ENCODE data around the gene PRICKLE2. TPM values are rescaled to one million over a fixed set of nuclear protein-coding genes. Genes with fewer than 3 reads are reported as not detected.

PRICKLE2 gene
- total and polyA plus RNA-seq, 4 donors: 0.89 to 8.0 (median 3.2) TPM

DNA sequence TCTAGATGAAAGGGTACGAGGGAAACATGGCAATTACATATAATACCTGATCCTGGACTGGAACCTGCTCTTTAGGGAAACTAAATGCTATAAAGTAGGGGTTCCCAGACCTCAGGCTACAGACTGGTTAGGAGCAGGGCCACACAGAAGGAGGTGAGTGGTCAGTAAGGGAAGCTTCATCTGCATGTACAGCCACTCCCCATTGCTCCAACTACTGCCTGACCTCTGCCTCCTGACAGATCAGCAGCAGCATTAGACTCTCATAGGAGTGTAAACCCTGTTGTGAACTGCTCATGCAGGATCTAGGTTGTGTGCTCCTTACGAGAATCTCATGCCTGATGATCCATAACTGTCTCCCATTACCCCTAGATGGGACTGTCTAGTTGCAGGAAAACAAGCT is 123.1 kb downstream of the PRICKLE2 start:
- Histone ChIP-seq H3K27me3 (ENCODE audit: control insufficient read depth in 4 of 4, insufficient read depth in 4 of 4, low read length in 3 of 4) (peaks cover 0 to 3% (median 0%) of the 10 kb centered on the region in 4 donors), H3K9me3 (ENCODE audit: control insufficient read depth in 4 of 4, low read length in 3 of 4) (no peaks in the 10 kb centered on the region), H3K9ac (ENCODE audit: low read depth in 1 of 2, low read length in 2 of 2) (no peak overlapping the region), H3K27ac (ENCODE audit: low read depth in 1 of 2, low read length in 2 of 2) (no peak overlapping the region), H3K36me3 (ENCODE audit: control insufficient read depth in 4 of 4, insufficient read depth in 3 of 4, low read depth in 1 of 4, low read length in 3 of 4) (no peaks in the 10 kb centered on the region), H3K4me3 (ENCODE audit: low read depth in 1 of 3, low read length in 3 of 3) (no peak overlapping the region), H3K4me1 (ENCODE audit: control insufficient read depth in 4 of 4, insufficient read depth in 4 of 4, low read length in 3 of 4) (no peaks in the 10 kb centered on the region)
- DNase-seq (ENCODE audit: low spot score): no peak
- TF ChIP-seq JUND (IDR thresholded peaks at IDR 0.05) (no peak), HNF4G (IDR thresholded peaks at IDR 0.05) (no peak), RXRA (IDR thresholded peaks at IDR 0.05) (no peak), FOXA1 (IDR thresholded peaks at IDR 0.05) (no peak)
- TF ChIP-seq, protein P1, sequence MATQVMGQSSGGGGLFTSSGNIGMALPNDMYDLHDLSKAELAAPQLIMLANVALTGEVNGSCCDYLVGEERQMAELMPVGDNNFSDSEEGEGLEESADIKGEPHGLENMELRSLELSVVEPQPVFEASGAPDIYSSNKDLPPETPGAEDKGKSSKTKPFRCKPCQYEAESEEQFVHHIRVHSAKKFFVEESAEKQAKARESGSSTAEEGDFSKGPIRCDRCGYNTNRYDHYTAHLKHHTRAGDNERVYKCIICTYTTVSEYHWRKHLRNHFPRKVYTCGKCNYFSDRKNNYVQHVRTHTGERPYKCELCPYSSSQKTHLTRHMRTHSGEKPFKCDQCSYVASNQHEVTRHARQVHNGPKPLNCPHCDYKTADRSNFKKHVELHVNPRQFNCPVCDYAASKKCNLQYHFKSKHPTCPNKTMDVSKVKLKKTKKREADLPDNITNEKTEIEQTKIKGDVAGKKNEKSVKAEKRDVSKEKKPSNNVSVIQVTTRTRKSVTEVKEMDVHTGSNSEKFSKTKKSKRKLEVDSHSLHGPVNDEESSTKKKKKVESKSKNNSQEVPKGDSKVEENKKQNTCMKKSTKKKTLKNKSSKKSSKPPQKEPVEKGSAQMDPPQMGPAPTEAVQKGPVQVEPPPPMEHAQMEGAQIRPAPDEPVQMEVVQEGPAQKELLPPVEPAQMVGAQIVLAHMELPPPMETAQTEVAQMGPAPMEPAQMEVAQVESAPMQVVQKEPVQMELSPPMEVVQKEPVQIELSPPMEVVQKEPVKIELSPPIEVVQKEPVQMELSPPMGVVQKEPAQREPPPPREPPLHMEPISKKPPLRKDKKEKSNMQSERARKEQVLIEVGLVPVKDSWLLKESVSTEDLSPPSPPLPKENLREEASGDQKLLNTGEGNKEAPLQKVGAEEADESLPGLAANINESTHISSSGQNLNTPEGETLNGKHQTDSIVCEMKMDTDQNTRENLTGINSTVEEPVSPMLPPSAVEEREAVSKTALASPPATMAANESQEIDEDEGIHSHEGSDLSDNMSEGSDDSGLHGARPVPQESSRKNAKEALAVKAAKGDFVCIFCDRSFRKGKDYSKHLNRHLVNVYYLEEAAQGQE (IDR thresholded peaks at IDR 0.05): no peak
- 94% methylated on average over 2 of the region's 2 CpGs for WGBS

DNA sequence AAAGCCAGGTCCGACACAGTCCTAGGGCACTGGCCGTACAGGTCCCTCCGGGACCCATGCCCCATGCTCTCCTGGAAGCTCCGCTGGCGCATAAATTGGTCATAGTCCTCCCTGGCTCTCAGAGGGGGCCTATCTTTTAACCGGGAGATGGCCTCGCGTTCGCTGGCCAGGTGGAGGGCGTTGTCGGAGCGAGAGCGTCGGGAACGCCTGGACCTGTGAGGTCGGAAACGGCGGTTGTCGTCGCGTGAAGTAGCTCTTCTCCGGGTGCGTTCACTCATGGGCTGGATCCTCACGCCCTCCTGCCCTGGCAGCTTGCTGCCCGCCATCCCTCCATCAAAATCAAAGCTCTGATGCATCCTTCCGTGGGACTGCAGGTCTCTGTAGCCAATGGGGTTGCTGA is 126.0 kb downstream of the PRICKLE2 start:
- TF ChIP-seq NR2F2 (IDR thresholded peaks at IDR 0.05): no peak
- TF ChIP-seq, protein P2, sequence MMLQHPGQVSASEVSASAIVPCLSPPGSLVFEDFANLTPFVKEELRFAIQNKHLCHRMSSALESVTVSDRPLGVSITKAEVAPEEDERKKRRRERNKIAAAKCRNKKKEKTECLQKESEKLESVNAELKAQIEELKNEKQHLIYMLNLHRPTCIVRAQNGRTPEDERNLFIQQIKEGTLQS (IDR thresholded peaks at IDR 0.05): no peak
- TF ChIP-seq FOXA2 (IDR thresholded peaks at IDR 0.05): no peak
- no peak for TF ChIP-seq YY1 (IDR thresholded peaks at IDR 0.05)
- TF ChIP-seq, protein P3, sequence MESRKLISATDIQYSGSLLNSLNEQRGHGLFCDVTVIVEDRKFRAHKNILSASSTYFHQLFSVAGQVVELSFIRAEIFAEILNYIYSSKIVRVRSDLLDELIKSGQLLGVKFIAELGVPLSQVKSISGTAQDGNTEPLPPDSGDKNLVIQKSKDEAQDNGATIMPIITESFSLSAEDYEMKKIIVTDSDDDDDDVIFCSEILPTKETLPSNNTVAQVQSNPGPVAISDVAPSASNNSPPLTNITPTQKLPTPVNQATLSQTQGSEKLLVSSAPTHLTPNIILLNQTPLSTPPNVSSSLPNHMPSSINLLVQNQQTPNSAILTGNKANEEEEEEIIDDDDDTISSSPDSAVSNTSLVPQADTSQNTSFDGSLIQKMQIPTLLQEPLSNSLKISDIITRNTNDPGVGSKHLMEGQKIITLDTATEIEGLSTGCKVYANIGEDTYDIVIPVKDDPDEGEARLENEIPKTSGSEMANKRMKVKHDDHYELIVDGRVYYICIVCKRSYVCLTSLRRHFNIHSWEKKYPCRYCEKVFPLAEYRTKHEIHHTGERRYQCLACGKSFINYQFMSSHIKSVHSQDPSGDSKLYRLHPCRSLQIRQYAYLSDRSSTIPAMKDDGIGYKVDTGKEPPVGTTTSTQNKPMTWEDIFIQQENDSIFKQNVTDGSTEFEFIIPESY (IDR thresholded peaks at IDR 0.05): no peak
- TF ChIP-seq, protein P1 (IDR thresholded peaks at IDR 0.05): no peak
- TF ChIP-seq GABPA (IDR thresholded peaks at IDR 0.05 in 1 of 2, conservative IDR thresholded peaks at IDR 0.05 in 1 of 2): no peak
- TF ChIP-seq FOXA1 (IDR thresholded peaks at IDR 0.05): no peak
- TF ChIP-seq EGR1 (IDR thresholded peaks at IDR 0.05; ENCODE audit: low read depth in 2 of 2): no peak
- TF ChIP-seq, protein P4, sequence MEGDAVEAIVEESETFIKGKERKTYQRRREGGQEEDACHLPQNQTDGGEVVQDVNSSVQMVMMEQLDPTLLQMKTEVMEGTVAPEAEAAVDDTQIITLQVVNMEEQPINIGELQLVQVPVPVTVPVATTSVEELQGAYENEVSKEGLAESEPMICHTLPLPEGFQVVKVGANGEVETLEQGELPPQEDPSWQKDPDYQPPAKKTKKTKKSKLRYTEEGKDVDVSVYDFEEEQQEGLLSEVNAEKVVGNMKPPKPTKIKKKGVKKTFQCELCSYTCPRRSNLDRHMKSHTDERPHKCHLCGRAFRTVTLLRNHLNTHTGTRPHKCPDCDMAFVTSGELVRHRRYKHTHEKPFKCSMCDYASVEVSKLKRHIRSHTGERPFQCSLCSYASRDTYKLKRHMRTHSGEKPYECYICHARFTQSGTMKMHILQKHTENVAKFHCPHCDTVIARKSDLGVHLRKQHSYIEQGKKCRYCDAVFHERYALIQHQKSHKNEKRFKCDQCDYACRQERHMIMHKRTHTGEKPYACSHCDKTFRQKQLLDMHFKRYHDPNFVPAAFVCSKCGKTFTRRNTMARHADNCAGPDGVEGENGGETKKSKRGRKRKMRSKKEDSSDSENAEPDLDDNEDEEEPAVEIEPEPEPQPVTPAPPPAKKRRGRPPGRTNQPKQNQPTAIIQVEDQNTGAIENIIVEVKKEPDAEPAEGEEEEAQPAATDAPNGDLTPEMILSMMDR (IDR thresholded peaks at IDR 0.05; ENCODE audit: low read depth, low read length, missing input control): no peak
- no peak for TF ChIP-seq JUND (IDR thresholded peaks at IDR 0.05)
- no peak for TF ChIP-seq TAF1 (conservative IDR thresholded peaks at IDR 0.05)
- H3K9me3 ChIP-seq (ENCODE audit: control insufficient read depth in 4 of 4, low read length in 3 of 4): no peaks in the 10 kb centered on the region
- no peaks in the 10 kb centered on the region for H3K4me1 ChIP-seq (ENCODE audit: control insufficient read depth in 4 of 4, insufficient read depth in 4 of 4, low read length in 3 of 4)
- no peak overlapping the region for H3K27ac ChIP-seq (ENCODE audit: low read depth in 1 of 2, low read length in 2 of 2)
- DNase-seq (ENCODE audit: low spot score): no peak
- no peak overlapping the region for H3K9ac ChIP-seq (ENCODE audit: low read depth in 1 of 2, low read length in 2 of 2)
- no peaks in the 10 kb centered on the region for H3K27me3 ChIP-seq (ENCODE audit: control insufficient read depth in 4 of 4, insufficient read depth in 4 of 4, low read length in 3 of 4)
- no peaks in the 10 kb centered on the region for H3K36me3 ChIP-seq (ENCODE audit: control insufficient read depth in 4 of 4, insufficient read depth in 3 of 4, low read depth in 1 of 4, low read length in 3 of 4)
- H3K4me3 ChIP-seq (ENCODE audit: low read depth in 1 of 3, low read length in 3 of 3): no peak overlapping the region
- 98% methylated on average over 26 of the region's 26 CpGs for WGBS

Measured in liver (tissue), 9 donors.